SK-N-SH treated with all-trans-retinoic acid at 6 μM for 48 hours (cell line): ENCODE results near the gene ETDC.
A peak's percentile ranks its signal among the peaks of the same experiment; 100 is the strongest.

Source experiments
- ATAC-seq: fragments of 200-7000 bp; cut with Tn5 transposase; 3 replicates; pipeline ENCODE4 v1.9.1; 2020; ENCODE audit warnings: mild to moderate bottlenecking, moderate library complexity
- ARNTL ChIP-seq: fragments of 450-650 bp; formaldehyde crosslinking; IDR thresholded peaks from 2 replicates; pipeline ENCODE4 v1.5.0; 2020; ENCODE audit warnings: low read depth, mild to moderate bottlenecking, moderate library complexity, borderline replicate concordance
- BACH2 ChIP-seq: fragments of 250-450 bp; sonication (Bioruptor Pico); IDR thresholded peaks from 2 replicates; pipeline ENCODE4 v1.9.0; 2021; ENCODE audit warnings: mild to moderate bottlenecking, borderline replicate concordance
- CSDC2 ChIP-seq: fragments of 250-450 bp; sonication (Bioruptor Pico); IDR thresholded peaks from 2 replicates; pipeline ENCODE4 v1.5.0; 2020; ENCODE audit warnings: mild to moderate bottlenecking, moderate library complexity
- CSRNP3 ChIP-seq: fragments of 250-450 bp; sonication (Bioruptor Pico); IDR thresholded peaks from 2 replicates; pipeline ENCODE4 v1.5.1; 2021; ENCODE audit warnings: mild to moderate bottlenecking, moderate library complexity
- GLIS3 ChIP-seq: fragments of 250-450 bp; sonication (Bioruptor Pico); IDR thresholded peaks from 2 replicates; pipeline ENCODE4 v1.5.0; 2020; ENCODE audit warnings: mild to moderate bottlenecking, moderate library complexity
- ISL1 ChIP-seq: fragments of 250-450 bp; sonication (Bioruptor Pico); IDR thresholded peaks from 2 replicates; pipeline ENCODE4 v2.1.2; 2022; ENCODE audit warnings: mild to moderate bottlenecking, moderate library complexity
- OSR1 ChIP-seq: fragments of 250-450 bp; sonication (Bioruptor Pico); IDR thresholded peaks from 2 replicates; pipeline ENCODE4 v1.8.0; 2022; ENCODE audit warnings: moderate library complexity, mild to moderate bottlenecking, inconsistent platforms
- PATZ1 ChIP-seq: fragments of 250-450 bp; sonication (Bioruptor Pico); IDR thresholded peaks from 2 replicates; pipeline ENCODE4 v1.8.0; 2020; ENCODE audit warnings: mild to moderate bottlenecking, moderate library complexity, borderline replicate concordance
- POU6F1 ChIP-seq: fragments of 250-450 bp; sonication (Bioruptor Pico); IDR thresholded peaks from 2 replicates; pipeline ENCODE4 v1.8.0; 2021; ENCODE audit warnings: low read depth, mild to moderate bottlenecking, moderate library complexity, borderline replicate concordance
- PPARA ChIP-seq: fragments of 250-450 bp; sonication (Bioruptor Pico); IDR thresholded peaks from 2 replicates; pipeline ENCODE4 v1.5.0; 2020; ENCODE audit warnings: mild to moderate bottlenecking, borderline replicate concordance
- RARB ChIP-seq: fragments of 250-450 bp; sonication (Bioruptor Pico); IDR thresholded peaks from 2 replicates; pipeline ENCODE4 v1.8.0; 2021; ENCODE audit warnings: mild to moderate bottlenecking, moderate library complexity
- SNAI2 ChIP-seq: fragments of 250-450 bp; sonication (Bioruptor Pico); IDR thresholded peaks from 2 replicates; pipeline ENCODE4 v1.5.0; 2020; ENCODE audit warnings: mild to moderate bottlenecking, moderate library complexity
- TCF4 ChIP-seq: fragments of 250-450 bp; sonication (Bioruptor Pico); IDR thresholded peaks from 2 replicates; pipeline ENCODE4 v1.8.0; 2021; ENCODE audit warnings: mild to moderate bottlenecking, moderate library complexity, borderline replicate concordance
- TOX ChIP-seq: fragments of 250-450 bp; sonication (Bioruptor Pico); IDR thresholded peaks from 2 replicates; pipeline ENCODE4 v1.8.0; 2021; ENCODE audit warnings: mild to moderate bottlenecking, moderate library complexity, borderline replicate concordance
- TSHZ2 ChIP-seq: fragments of 250-450 bp; sonication (Bioruptor Pico); IDR thresholded peaks from 2 replicates; pipeline ENCODE4 v1.5.0; 2020; ENCODE audit warnings: mild to moderate bottlenecking, moderate library complexity
- ZC3H10 ChIP-seq: fragments of 250-450 bp; sonication (Bioruptor Pico); IDR thresholded peaks from 2 replicates; pipeline ENCODE4 v1.5.1; 2021; ENCODE audit warnings: mild to moderate bottlenecking, moderate library complexity
- ZFP3 ChIP-seq: fragments of 250-450 bp; sonication (Bioruptor Pico); IDR thresholded peaks from 2 replicates; pipeline ENCODE4 v1.5.0; 2020; ENCODE audit warnings: mild to moderate bottlenecking, moderate library complexity
- ZFP30 ChIP-seq: fragments of 450-650 bp; formaldehyde crosslinking; IDR thresholded peaks from 2 replicates; pipeline ENCODE4 v1.5.0; 2022; ENCODE audit warnings: mild to moderate bottlenecking, moderate library complexity
- ZNF565 ChIP-seq: fragments of 450-650 bp; formaldehyde crosslinking; conservative IDR thresholded peaks from 2 replicates; pipeline ENCODE4 v1.5.0; 2020; ENCODE audit warnings: low read depth, mild to moderate bottlenecking, moderate library complexity
- ZNF70 ChIP-seq: fragments of 450-650 bp; formaldehyde crosslinking; IDR thresholded peaks from 2 replicates; pipeline ENCODE4 v1.5.0; 2020; ENCODE audit warnings: mild to moderate bottlenecking, moderate library complexity
- ZNF8 ChIP-seq: fragments of 450-650 bp; formaldehyde crosslinking; IDR thresholded peaks from 2 replicates; pipeline ENCODE4 v1.5.0; 2020; ENCODE audit warnings: mild to moderate bottlenecking, moderate library complexity

The ETDC gene

GRCh38 chrX:135340831-135341230 is 31.6 kb downstream of the ETDC start:
- peak; percentile 43 for ATAC-seq
- TF ChIP-seq CSRNP3 (CRISPR knock-in tag) = no peak
- no peak for TF ChIP-seq ZFP3 (CRISPR knock-in tag)
- no peak for TF ChIP-seq POU6F1 (CRISPR knock-in tag)
- peak; percentile 56; the same call in 1 of the 2 replicates for TF ChIP-seq ISL1
- peak; percentile 84; the same call in 1 of the 2 replicates for TF ChIP-seq PATZ1 (CRISPR knock-in tag)
- no peak for TF ChIP-seq ARNTL
- no peak for TF ChIP-seq CSDC2
- TF ChIP-seq SNAI2 (CRISPR knock-in tag) = no peak
- TF ChIP-seq TCF4 (CRISPR knock-in tag) = peak; percentile 86
- 0 out of 2 replicates have a peak, but pooled peaks have one; percentile 12 for TF ChIP-seq TSHZ2
- no peak for TF ChIP-seq ZNF70 (CRISPR knock-in tag)
- no peak for TF ChIP-seq GLIS3
- TF ChIP-seq PPARA = no peak
- no peak for TF ChIP-seq ZC3H10 (CRISPR knock-in tag)
- no peak for TF ChIP-seq ZNF8 (CRISPR knock-in tag)
- TF ChIP-seq RARB (CRISPR knock-in tag) = no peak

- peak; percentile 6 for ATAC-seq
- TF ChIP-seq ZFP3 (CRISPR knock-in tag) = no peak
- TF ChIP-seq ARNTL = no peak
- no peak for TF ChIP-seq CSRNP3 (CRISPR knock-in tag)
- TF ChIP-seq ISL1 = no peak
- no peak for TF ChIP-seq BACH2 (CRISPR knock-in tag)
- TF ChIP-seq ZC3H10 (CRISPR knock-in tag) = no peak
- TF ChIP-seq ZNF565 (CRISPR knock-in tag) = no peak
- no peak for TF ChIP-seq POU6F1 (CRISPR knock-in tag)
- TF ChIP-seq ZNF8 (CRISPR knock-in tag) = no peak
- no peak for TF ChIP-seq CSDC2
- no peak for TF ChIP-seq RARB (CRISPR knock-in tag)
- no peak for TF ChIP-seq PPARA
- no peak for TF ChIP-seq PATZ1 (CRISPR knock-in tag)
- TF ChIP-seq ZFP30 (CRISPR knock-in tag) = no peak
- TF ChIP-seq TSHZ2 = no peak
- no peak for TF ChIP-seq TOX
- TF ChIP-seq OSR1 = no peak
- TF ChIP-seq ZNF70 (CRISPR knock-in tag) = no peak
- TF ChIP-seq, all 23 proteins: peak for 0
These were observed 35.9 kb downstream of the ETDC start for GRCh38 chrX:135345107-135345589.
